H9 (cell line): ENCODE data around the gene SLC12A8. TPM values are rescaled to one million over a fixed set of nuclear protein-coding genes. Genes with fewer than 3 reads are reported as not detected.

Experiments used
- DNase-seq: peaks from one replicate; pipeline ENCODE4 v3.0.0-alpha.2; 2017
- H2AFZ ChIP-seq: one replicate; pipeline ENCODE4 v1.6.1; 2013; ENCODE audit warnings: mild to moderate bottlenecking, low read length, control low read depth, moderate library complexity
- H2AK5ac ChIP-seq: 2 replicates; pipeline ENCODE4 v1.6.1; 2013; ENCODE audit warnings: low read length, control low read depth, mixed read lengths; ENCODE audit not compliant: insufficient read length
- H2BK120ac ChIP-seq: one replicate; pipeline ENCODE4 v1.6.1; 2013; ENCODE audit warnings: low read depth, mild to moderate bottlenecking, low read length, control low read depth, inconsistent platforms; ENCODE audit not compliant: poor library complexity, severe bottlenecking
- H2BK12ac ChIP-seq: 2 replicates; pipeline ENCODE4 v1.6.1; 2013; ENCODE audit warnings: low read length, control low read depth, mixed read lengths, low read depth; ENCODE audit not compliant: insufficient read length
- H2BK15ac ChIP-seq: 2 replicates; pipeline ENCODE4 v1.6.1; 2013; ENCODE audit warnings: low read depth, low read length, control low read depth
- H2BK20ac ChIP-seq: one replicate; pipeline ENCODE4 v1.6.1; 2013; ENCODE audit warnings: low read depth, mild to moderate bottlenecking, low read length, control low read depth, inconsistent platforms; ENCODE audit not compliant: poor library complexity, severe bottlenecking
- H2BK5ac ChIP-seq: 2 replicates; pipeline ENCODE4 v1.6.1; 2013; ENCODE audit warnings: low read length, control low read depth, mixed read lengths; ENCODE audit not compliant: insufficient read length
- H3K14ac ChIP-seq: 2 replicates; pipeline ENCODE4 v1.6.1; 2013; ENCODE audit warnings: low read length, control low read depth; ENCODE audit not compliant: insufficient read depth
- H3K18ac ChIP-seq: 2 replicates; pipeline ENCODE4 v1.6.1; 2013; ENCODE audit warnings: low read depth, mild to moderate bottlenecking, mixed read lengths, low read length, control low read depth; ENCODE audit not compliant: insufficient read length
- H3K23ac ChIP-seq: 2 replicates; pipeline ENCODE4 v1.6.1; 2013; ENCODE audit warnings: low read length, control low read depth, mixed read lengths, low read depth; ENCODE audit not compliant: insufficient read length
- H3K23me2 ChIP-seq: 2 replicates; pipeline ENCODE4 v1.6.1; 2013; ENCODE audit warnings: low read depth, mild to moderate bottlenecking, mixed read lengths, low read length, control low read depth; ENCODE audit not compliant: insufficient read length, poor library complexity, severe bottlenecking
- H3K27ac ChIP-seq: 2 replicates; pipeline ENCODE4 v1.5.1; 2013; ENCODE audit warnings: low read length, control low read depth, mixed read lengths, low read depth; ENCODE audit not compliant: insufficient read length
- H3K27me3 ChIP-seq: 2 replicates; pipeline ENCODE4 v1.6.1; 2013; ENCODE audit warnings: low read length, control low read depth, inconsistent platforms; ENCODE audit not compliant: insufficient read depth
- H3K4ac ChIP-seq: 2 replicates; pipeline ENCODE4 v1.6.1; 2013; ENCODE audit warnings: low read depth, mild to moderate bottlenecking, control low read depth, inconsistent platforms, low read length, moderate library complexity
- H3K4me1 ChIP-seq: 2 replicates; pipeline ENCODE4 v1.6.1; 2013; ENCODE audit warnings: low read length, control low read depth, inconsistent platforms; ENCODE audit not compliant: insufficient read depth
- H3K4me2 ChIP-seq: 2 replicates; pipeline ENCODE4 v1.6.1; 2013; ENCODE audit warnings: low read length, control low read depth, mixed read lengths; ENCODE audit not compliant: insufficient read length, insufficient read depth
- H3K56ac ChIP-seq: 2 replicates; pipeline ENCODE4 v1.6.1; 2013; ENCODE audit warnings: low read depth, mild to moderate bottlenecking, mixed read lengths, low read length, control low read depth; ENCODE audit not compliant: insufficient read length
- H3K79me1 ChIP-seq: 2 replicates; pipeline ENCODE4 v1.6.1; 2013; ENCODE audit warnings: low read depth, mild to moderate bottlenecking, moderate library complexity, low read length, control low read depth, inconsistent platforms; ENCODE audit not compliant: insufficient read depth, poor library complexity, severe bottlenecking
- H3K79me2 ChIP-seq: 2 replicates; pipeline ENCODE4 v1.6.1; 2013; ENCODE audit warnings: low read length, control low read depth, inconsistent platforms; ENCODE audit not compliant: insufficient read depth
- H3K9ac ChIP-seq: 2 replicates; pipeline ENCODE4 v1.6.1; 2013; ENCODE audit warnings: low read length, control low read depth, mixed read lengths; ENCODE audit not compliant: insufficient read length; ENCODE audit errors: extremely low read depth
- H3K9me3 ChIP-seq: one replicate; pipeline ENCODE4 v1.6.1; 2013; ENCODE audit warnings: low read depth, low read length, inconsistent platforms; ENCODE audit not compliant: control insufficient read depth
- H3T11ph ChIP-seq: one replicate; pipeline ENCODE4 v1.6.1; 2013; ENCODE audit warnings: mild to moderate bottlenecking, low read length, control low read depth, inconsistent platforms
- H4K20me1 ChIP-seq: one replicate; pipeline ENCODE4 v1.6.1; 2013; ENCODE audit not compliant: control insufficient read depth, insufficient read length, insufficient read depth
- H4K5ac ChIP-seq: 2 replicates; pipeline ENCODE4 v1.6.1; 2013; ENCODE audit warnings: low read depth, mild to moderate bottlenecking, mixed read lengths, low read length, control low read depth; ENCODE audit not compliant: insufficient read length
- H4K8ac ChIP-seq: replicated peaks from 2 replicates; pipeline ENCODE4 v1.6.1; 2013; ENCODE audit warnings: low read length, control low read depth, mixed read lengths, low read depth; ENCODE audit not compliant: insufficient read length
- H4K91ac ChIP-seq: 2 replicates; pipeline ENCODE4 v1.6.1; 2013; ENCODE audit warnings: low read depth, mild to moderate bottlenecking, moderate library complexity, mixed read lengths, low read length, control low read depth; ENCODE audit not compliant: insufficient read length
- H3K27ac Mint-ChIP-seq, 3 experiments: 2 replicates in 2 of 3; 3 replicates in 1 of 3; pipeline ENCODE4 v1.8.0; 2020 to 2021; ENCODE audit warnings: mixed read lengths in 3 of 3, mild to moderate bottlenecking in 1 of 3, moderate library complexity in 1 of 3
- H3K27me3 Mint-ChIP-seq: 2 replicates; pipeline ENCODE4 v1.8.0; 2021; ENCODE audit warnings: low read depth, mild to moderate bottlenecking, moderate library complexity, mixed read lengths
- H3K36me3 Mint-ChIP-seq, 3 experiments: 2 replicates in 2 of 3; 3 replicates in 1 of 3; pipeline ENCODE4 v1.8.0; 2020 to 2021; ENCODE audit warnings: low read depth in 3 of 3, mixed read lengths in 3 of 3; ENCODE audit not compliant: insufficient read depth in 1 of 3
- H3K4me1 Mint-ChIP-seq, 2 experiments: 2 replicates each; pipeline ENCODE4 v1.8.0; 2020; ENCODE audit warnings: mixed read lengths in 2 of 2
- H3K4me3 Mint-ChIP-seq, 2 experiments: 2 replicates in 1 of 2; 3 replicates in 1 of 2; pipeline ENCODE4 v1.8.0; 2020 to 2021; ENCODE audit warnings: mild to moderate bottlenecking in 2 of 2, mixed read lengths in 2 of 2, moderate library complexity in 1 of 2
- H3K9me3 Mint-ChIP-seq, 2 experiments: 2 replicates in 1 of 2; 3 replicates in 1 of 2; pipeline ENCODE4 v1.8.0; 2020; ENCODE audit warnings: mild to moderate bottlenecking in 2 of 2, mixed read lengths in 2 of 2, moderate library complexity in 1 of 2
- WGBS: extraction: QIAGEN DNeasy Blood & Tissue Kit; methylation state at CpG from one replicate; pipeline ENCODE4 v1.1.7; 2013; ENCODE audit warnings: missing lambda C conversion rate, low lambda C conversion rate, mixed read lengths; ENCODE audit not compliant: insufficient read length; ENCODE audit errors: extremely low coverage; 5-methylcytosine and 5-hydroxymethylcytosine counted together
- total RNA-seq: library from RNA; stranded (reverse); gene quantifications from 2 replicates; pipeline ENCODE4 v1.2.1, GENCODE V29; 2021
- TF ChIP-seq, protein P1 (sequence below): fragments of 200-600 bp; sonication (generic); conservative IDR thresholded peaks from 3 replicates; pipeline ENCODE4 v1.8.0; 2021; ENCODE audit warnings: antibody characterized with exemption, mild to moderate bottlenecking

SLC12A8 gene
- total RNA-seq, 1 experiment from 2014 or later = 8.2 TPM

- Histone ChIP-seq H3K9ac (no peak overlapping the region), H3K4me2 (no peak overlapping the region), H3K18ac (no peak overlapping the region), H4K20me1 (no peaks in the 10 kb centered on the region), H3K4me1 (no peaks in the 10 kb centered on the region), H3T11ph (no peak overlapping the region), H4K91ac (no peak overlapping the region), H3K4ac (no peak overlapping the region), H2BK120ac (no peak overlapping the region), H3K27me3 (no peaks in the 10 kb centered on the region), H2BK15ac (no peak overlapping the region), H3K79me1 (no peaks in the 10 kb centered on the region), H2BK12ac (no peak overlapping the region), H3K23ac (no peak overlapping the region), H4K8ac (no peak overlapping the region), H3K9me3 (no peaks in the 10 kb centered on the region), H2AFZ (no peak overlapping the region), H2BK5ac (no peak overlapping the region), H2AK5ac (no peak overlapping the region), H2BK20ac (no peak overlapping the region), H3K56ac (no peak overlapping the region), H3K23me2 (no peaks in the 10 kb centered on the region), H3K14ac (no peak overlapping the region), H4K5ac (no peak overlapping the region), H3K27ac (no peak overlapping the region), H3K79me2 (peaks cover 1% of the 10 kb centered on the region; the same call in 1 of the 2 replicates)
- peaks cover 6% of the 10 kb centered on the region for H3K27me3 Mint-ChIP-seq
- peak overlapping the region in 1 of 3 experiments; percentile 62; a peak in 1 of 7 replicates for H3K27ac Mint-ChIP-seq
- H3K4me3 Mint-ChIP-seq = no peak overlapping the region
- H3K36me3 Mint-ChIP-seq = peaks cover 0 to 7% (median 2%) of the 10 kb centered on the region in 3 experiments; a peak in 6 of 7 replicates
- H3K4me1 Mint-ChIP-seq = peaks cover 9% of the 10 kb centered on the region in 2 experiments
- DNase-seq = no peak
- H3K9me3 Mint-ChIP-seq = no peaks in the 10 kb centered on the region
- no CpG with 5 or more reads among the region's 7 CpGs for WGBS
- TF ChIP-seq, protein P1, sequence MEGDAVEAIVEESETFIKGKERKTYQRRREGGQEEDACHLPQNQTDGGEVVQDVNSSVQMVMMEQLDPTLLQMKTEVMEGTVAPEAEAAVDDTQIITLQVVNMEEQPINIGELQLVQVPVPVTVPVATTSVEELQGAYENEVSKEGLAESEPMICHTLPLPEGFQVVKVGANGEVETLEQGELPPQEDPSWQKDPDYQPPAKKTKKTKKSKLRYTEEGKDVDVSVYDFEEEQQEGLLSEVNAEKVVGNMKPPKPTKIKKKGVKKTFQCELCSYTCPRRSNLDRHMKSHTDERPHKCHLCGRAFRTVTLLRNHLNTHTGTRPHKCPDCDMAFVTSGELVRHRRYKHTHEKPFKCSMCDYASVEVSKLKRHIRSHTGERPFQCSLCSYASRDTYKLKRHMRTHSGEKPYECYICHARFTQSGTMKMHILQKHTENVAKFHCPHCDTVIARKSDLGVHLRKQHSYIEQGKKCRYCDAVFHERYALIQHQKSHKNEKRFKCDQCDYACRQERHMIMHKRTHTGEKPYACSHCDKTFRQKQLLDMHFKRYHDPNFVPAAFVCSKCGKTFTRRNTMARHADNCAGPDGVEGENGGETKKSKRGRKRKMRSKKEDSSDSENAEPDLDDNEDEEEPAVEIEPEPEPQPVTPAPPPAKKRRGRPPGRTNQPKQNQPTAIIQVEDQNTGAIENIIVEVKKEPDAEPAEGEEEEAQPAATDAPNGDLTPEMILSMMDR = no peak
Observed at GRCh38 chr3:125207507-125207906, 5.0 kb downstream of the SLC12A8 start.
